CD4-positive, alpha-beta T cell treated with Interleukin-15 for 1 hour (primary cell): ENCODE results near the gene LDAH.

Experiments
- DNase-seq: peaks from one replicate; pipeline ENCODE4 v3.0.0-alpha.2; 2020

The LDAH gene

GRCh38 chr2:20678086-20678395, 144.9 kb downstream of the LDAH start:
- no peak for DNase-seq

- DNase-seq, result no peak
Measured at GRCh38 chr2:20677301-20678085, 145.4 kb downstream of the LDAH start.

- DNase-seq, result peak; percentile 38
Measured at GRCh38 chr2:20676353-20677215, 146.3 kb downstream of the LDAH start.

GRCh38 chr2:20675701-20676352, 147.1 kb downstream of the LDAH start:
- DNase-seq, result peak; percentile 36

- no peak for DNase-seq
Measured at GRCh38 chr2:20674974-20675679, 147.8 kb downstream of the LDAH start.

- DNase-seq, result no peak
Measured at GRCh38 chr2:20674309-20674965, 148.5 kb downstream of the LDAH start.

GRCh38 chr2:20673686-20674308, 149.1 kb downstream of the LDAH start:
- no peak for DNase-seq

GRCh38 chr2:20672201-20672951, 150.5 kb downstream of the LDAH start:
- no peak for DNase-seq

- DNase-seq, result no peak
Measured at GRCh38 chr2:20671736-20672080, 151.2 kb downstream of the LDAH start.

- no peak for DNase-seq
Measured at GRCh38 chr2:20671036-20671735, 151.7 kb downstream of the LDAH start.

- DNase-seq, result no peak
Measured at GRCh38 chr2:20670315-20671035, 152.4 kb downstream of the LDAH start.

GRCh38 chr2:20669562-20670314, 153.2 kb downstream of the LDAH start:
- no peak for DNase-seq

GRCh38 chr2:20668871-20669475, 153.9 kb downstream of the LDAH start:
- DNase-seq, result no peak

- DNase-seq, result no peak
Measured at GRCh38 chr2:20668451-20668850, 154.4 kb downstream of the LDAH start.

GRCh38 chr2:20667531-20668401, 155.1 kb downstream of the LDAH start:
- DNase-seq, result no peak

GRCh38 chr2:20667151-20667530, 155.8 kb downstream of the LDAH start:
- DNase-seq, result no peak

GRCh38 chr2:20666304-20667150, 156.4 kb downstream of the LDAH start, which contains the start of gene GDF7:
GDF7 (plus strand) TSS chr2:20667144; CDS start chr2:20667240, 96 bp downstream.
- peak; percentile 50 for DNase-seq
